Activated CD4-positive, alpha-beta T cell treated with anti-CD3 and anti-CD28 coated beads, Interleukin-2, amount 10 ng/mL, durations not matched to agents 7 days and 5 days (primary cell): ENCODE measurements around the gene KCNK17. TPM values are rescaled to one million over a fixed set of nuclear protein-coding genes. Genes with fewer than 3 reads are reported as not detected.
A peak's percentile ranks its signal among the peaks of the same experiment; 100 is the strongest.

Experiments used
- CTCF ChIA-PET: fragments of 350-600 bp; sonication (Branson Sonifier 250); formaldehyde crosslinking; loops from one replicate; lab custom pipeline; 2021; ENCODE audit warnings: antibody characterized with exemption; lab: Charles Lee
- POLR2A ChIA-PET: fragments of 350-600 bp; sonication (Branson Sonifier 250); formaldehyde crosslinking; loops from one replicate; lab custom pipeline; 2021; ENCODE audit warnings: antibody characterized with exemption; lab: Charles Lee
- DNase-seq: peaks from one replicate; pipeline ENCODE4 v3.0.0-alpha.2; 2020
- H3K27ac Mint-ChIP-seq: one replicate; pipeline ENCODE4 v1.8.0; 2021; ENCODE audit warnings: mild to moderate bottlenecking, moderate library complexity, mixed read lengths
- H3K27me3 Mint-ChIP-seq: one replicate; pipeline ENCODE4 v1.8.0; 2021; ENCODE audit warnings: mixed read lengths
- H3K36me3 Mint-ChIP-seq: one replicate; pipeline ENCODE4 v1.8.0; 2021; ENCODE audit warnings: low read depth, mixed read lengths
- H3K4me1 Mint-ChIP-seq: one replicate; pipeline ENCODE4 v1.8.0; 2021; ENCODE audit warnings: mixed read lengths
- H3K4me3 Mint-ChIP-seq: one replicate; pipeline ENCODE4 v1.8.0; 2021; ENCODE audit warnings: mild to moderate bottlenecking, moderate library complexity, mixed read lengths
- H3K9me3 Mint-ChIP-seq: one replicate; pipeline ENCODE4 v1.8.0; 2021; ENCODE audit warnings: mixed read lengths
- total RNA-seq, 2 experiments: library from RNA; stranded (reverse); gene quantifications; one replicate each; pipeline ENCODE4 v1.2.3, GENCODE V29; 2021

The KCNK17 gene
- total RNA-seq, 2 experiments from 2014 or later: not detected

- DNase-seq: no peak
- CTCF ChIA-PET: interaction anchor here (0.6 to 4.2 kb wide), 2 partner anchors 137 to 1783 kb away, joined by 3 to 91 read pairs; no protein-coding TSS in a partner anchor
- Mint-ChIP-seq H3K4me3 (no peak overlapping the region), H3K36me3 (no peaks in the 10 kb centered on the region), H3K9me3 (no peaks in the 10 kb centered on the region), H3K27ac (no peak overlapping the region), H3K27me3 (no peaks in the 10 kb centered on the region), H3K4me1 (peaks cover 8% of the 10 kb centered on the region)
- POLR2A ChIA-PET: no interaction called here
Measured at GRCh38 chr6:39304951-39305350, 9.3 kb downstream of the KCNK17 start.

DNA sequence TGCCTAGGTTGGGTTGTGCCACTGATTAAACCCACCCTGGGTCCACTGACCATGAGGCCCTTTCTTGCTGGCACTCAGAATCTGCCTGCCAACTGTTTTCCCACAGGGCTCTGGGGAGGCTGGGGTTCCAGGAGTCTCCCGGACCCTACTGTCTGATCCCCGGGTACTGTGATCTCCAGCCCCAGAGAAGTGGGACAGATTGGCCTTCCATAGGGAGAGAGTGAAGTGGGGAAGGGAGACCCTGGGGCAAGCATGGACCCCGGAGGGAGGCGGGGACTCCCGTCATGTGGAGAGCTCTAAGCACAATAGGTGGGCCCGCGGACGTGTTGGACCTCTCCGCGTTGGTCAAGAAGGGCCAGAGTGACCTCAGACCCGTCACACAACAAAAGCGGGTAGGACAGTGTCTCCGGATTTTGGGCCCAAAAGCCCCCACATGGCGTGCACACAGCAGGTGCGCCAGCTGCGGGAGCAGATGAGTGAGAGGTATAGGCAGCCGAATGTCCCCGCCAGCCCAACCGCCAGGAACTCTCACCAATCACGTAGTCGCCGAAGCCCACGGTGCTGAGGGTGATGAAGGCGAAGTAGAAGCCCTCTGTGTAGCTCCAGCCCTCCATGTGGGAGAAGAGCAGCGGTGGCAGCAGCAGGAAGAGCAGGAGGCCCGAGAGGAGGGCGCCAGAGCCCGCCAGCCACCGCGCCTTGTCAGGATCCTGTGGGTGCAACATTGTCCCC lies 10.6 kb downstream of the KCNK17 start:
- H3K27me3 Mint-ChIP-seq: no peaks in the 10 kb centered on the region
- no peaks in the 10 kb centered on the region for H3K36me3 Mint-ChIP-seq
- H3K4me3 Mint-ChIP-seq: no peak overlapping the region
- H3K4me1 Mint-ChIP-seq: peaks cover 8% of the 10 kb centered on the region
- ChIA-PET CTCF (interaction anchor here (0.7 to 4.2 kb wide), 17 partner anchors 12 to 330 kb away, joined by 3 to 91 read pairs (median 3); no protein-coding TSS in a partner anchor), POLR2A (no interaction called here)
- no peak overlapping the region for H3K27ac Mint-ChIP-seq
- no peaks in the 10 kb centered on the region for H3K9me3 Mint-ChIP-seq
- DNase-seq: no peak

GRCh38 chr6:39302669-39303424 lies 11.4 kb downstream of the KCNK17 start:
- peak; percentile 91 for DNase-seq
- Mint-ChIP-seq H3K9me3 (no peaks in the 10 kb centered on the region), H3K36me3 (no peaks in the 10 kb centered on the region), H3K27ac (no peak overlapping the region), H3K27me3 (no peaks in the 10 kb centered on the region), H3K4me1 (peaks cover 8% of the 10 kb centered on the region), H3K4me3 (peak overlapping the region; percentile 9)
- CTCF ChIA-PET: interaction anchor here (0.7 to 4.2 kb wide), 21 partner anchors 11 to 330 kb away, joined by 3 to 91 read pairs (median 3); partner anchors contain the start of gene SAYSD1
- POLR2A ChIA-PET: no interaction called here

DNA sequence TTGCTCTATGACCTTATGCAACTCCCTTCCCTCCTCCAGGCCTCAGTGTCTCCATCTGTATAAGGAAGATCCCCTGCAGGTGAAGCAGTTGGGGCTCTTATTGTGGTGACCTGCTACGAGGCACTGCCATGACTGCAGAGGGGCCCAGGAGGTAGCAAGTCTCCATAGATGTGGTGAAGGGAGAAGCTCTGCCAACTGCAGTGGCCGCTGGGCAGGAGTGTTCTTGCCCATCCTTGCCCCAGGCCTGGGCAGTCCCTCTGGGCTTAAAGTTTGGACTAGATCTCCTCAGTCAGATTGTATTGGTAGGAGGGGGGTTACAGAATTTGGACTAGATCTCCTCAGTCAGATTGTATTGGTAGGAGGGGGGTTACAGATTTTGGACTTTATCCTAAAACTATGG lies 12.2 kb downstream of the KCNK17 start:
- H3K27ac Mint-ChIP-seq: no peak overlapping the region
- DNase-seq: no peak
- ChIA-PET POLR2A (no interaction called here), CTCF (interaction anchor here (1.2 to 4.2 kb wide), 9 partner anchors 15 to 329 kb away, joined by 3 to 91 read pairs (median 4); no protein-coding TSS in a partner anchor)
- H3K27me3 Mint-ChIP-seq: no peaks in the 10 kb centered on the region
- peaks cover 8% of the 10 kb centered on the region for H3K4me1 Mint-ChIP-seq
- H3K4me3 Mint-ChIP-seq: no peak overlapping the region
- no peaks in the 10 kb centered on the region for H3K36me3 Mint-ChIP-seq
- H3K9me3 Mint-ChIP-seq: no peaks in the 10 kb centered on the region

DNA sequence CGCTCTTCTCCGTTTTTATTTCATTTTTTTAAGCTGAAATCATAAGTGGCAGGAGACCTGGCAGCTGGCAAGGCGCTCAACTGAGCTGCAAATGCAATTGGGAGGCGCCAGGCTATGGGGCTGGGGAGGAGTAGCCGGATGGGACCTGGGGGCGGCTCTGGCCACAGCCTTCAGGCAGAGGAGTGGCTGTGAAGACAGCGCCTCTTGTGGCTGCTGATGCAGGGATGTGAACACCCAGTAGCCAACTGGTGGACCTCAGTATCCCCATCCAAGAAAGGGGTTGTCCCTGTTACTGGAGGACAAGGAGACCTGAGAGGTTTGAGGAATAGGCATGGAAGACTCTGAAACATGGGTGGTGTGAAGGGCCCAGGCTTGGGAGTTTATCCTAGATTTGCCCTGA lies 12.6 kb downstream of the KCNK17 start:
- no peak for DNase-seq
- no peaks in the 10 kb centered on the region for H3K36me3 Mint-ChIP-seq
- no peaks in the 10 kb centered on the region for H3K27me3 Mint-ChIP-seq
- ChIA-PET POLR2A (no interaction called here), CTCF (no interaction called here)
- no peaks in the 10 kb centered on the region for H3K9me3 Mint-ChIP-seq
- no peak overlapping the region for H3K4me3 Mint-ChIP-seq
- peaks cover 8% of the 10 kb centered on the region for H3K4me1 Mint-ChIP-seq
- no peak overlapping the region for H3K27ac Mint-ChIP-seq

- Mint-ChIP-seq H3K36me3 (no peaks in the 10 kb centered on the region), H3K9me3 (no peaks in the 10 kb centered on the region), H3K27ac (no peak overlapping the region), H3K27me3 (no peaks in the 10 kb centered on the region), H3K4me3 (no peak overlapping the region), H3K4me1 (peaks cover 8% of the 10 kb centered on the region)
- ChIA-PET CTCF (interaction anchor here (0.6 kb wide), 1 partner anchor 141 kb away, joined by 3 read pairs; no protein-coding TSS in a partner anchor), POLR2A (no interaction called here)
- no peak for DNase-seq
Measured at GRCh38 chr6:39300739-39301138, 13.5 kb downstream of the KCNK17 start.

DNA sequence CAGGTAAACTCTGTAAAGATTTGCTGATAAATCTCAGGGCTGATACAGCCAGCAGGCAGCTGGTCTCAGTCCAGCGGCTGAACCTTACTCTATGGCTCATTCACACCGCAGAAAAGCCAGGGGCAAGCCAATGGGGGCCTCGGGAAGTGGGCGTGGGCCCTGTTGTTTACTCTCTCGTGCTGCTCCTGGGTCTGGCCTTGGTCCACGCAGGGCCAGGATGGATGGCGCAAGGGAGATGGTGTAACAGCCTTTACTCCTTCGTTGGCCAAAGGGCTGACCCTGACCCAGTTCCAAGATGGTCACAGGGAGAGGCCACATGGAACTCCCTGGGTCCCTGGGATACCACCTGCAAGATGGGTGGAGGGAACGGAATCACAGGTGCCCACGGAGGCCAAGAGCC lies 16.2 kb downstream of the KCNK17 start:
- no peak for DNase-seq
- H3K36me3 Mint-ChIP-seq: no peaks in the 10 kb centered on the region
- no peaks in the 10 kb centered on the region for H3K27me3 Mint-ChIP-seq
- no peak overlapping the region for H3K27ac Mint-ChIP-seq
- H3K4me3 Mint-ChIP-seq: no peak overlapping the region
- ChIA-PET CTCF (interaction anchor here (1.1 kb wide), 1 partner anchor 130 kb away, joined by 4 read pairs; no protein-coding TSS in a partner anchor), POLR2A (no interaction called here)
- no peaks in the 10 kb centered on the region for H3K9me3 Mint-ChIP-seq
- peaks cover 7% of the 10 kb centered on the region for H3K4me1 Mint-ChIP-seq

DNA sequence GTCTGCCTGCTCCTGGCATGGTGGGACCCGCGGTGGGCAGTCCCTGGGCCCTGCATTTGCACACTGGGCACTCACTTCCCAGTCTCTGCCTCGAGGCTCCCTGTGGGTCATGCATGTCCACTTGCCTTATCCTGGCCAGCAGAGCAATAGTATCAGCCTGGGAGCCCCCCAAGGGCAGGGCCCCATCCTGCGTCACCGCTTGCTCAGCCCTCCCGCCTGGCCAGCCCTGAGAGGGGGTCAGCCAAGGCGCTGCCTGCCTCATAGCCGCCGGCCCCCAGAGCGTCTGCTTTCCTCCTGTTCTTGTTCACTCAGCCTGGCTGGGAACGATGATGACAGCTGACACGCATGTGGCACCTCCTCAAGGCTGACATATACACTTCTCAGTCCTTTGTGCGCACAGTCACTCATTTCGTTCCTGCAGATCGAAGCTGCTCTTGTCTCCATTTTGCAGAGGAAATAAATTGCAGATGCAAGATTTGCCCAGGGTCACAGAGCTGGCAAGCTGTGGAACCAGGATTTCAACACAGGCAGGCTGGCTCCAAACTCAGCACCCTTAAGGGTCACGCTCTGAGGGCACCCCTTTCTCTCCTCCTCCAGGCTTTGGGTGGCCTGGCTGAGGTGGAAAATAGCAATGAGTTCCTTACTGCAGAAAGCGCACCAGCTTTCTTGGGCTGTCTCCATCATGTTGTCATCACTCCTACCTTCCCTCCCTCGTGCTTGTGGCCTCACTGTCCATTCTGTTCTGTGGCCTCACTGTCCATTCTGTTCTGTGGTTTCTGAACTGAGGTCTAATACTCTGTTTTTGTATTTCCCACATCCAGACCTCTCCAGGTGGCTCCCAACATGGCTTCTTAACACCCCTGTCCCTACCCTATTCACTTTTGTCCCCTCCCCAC lies 17.2 kb downstream of the KCNK17 start:
- Mint-ChIP-seq H3K27ac (no peak overlapping the region), H3K4me3 (no peak overlapping the region), H3K36me3 (no peaks in the 10 kb centered on the region), H3K9me3 (no peaks in the 10 kb centered on the region), H3K4me1 (no peaks in the 10 kb centered on the region), H3K27me3 (no peaks in the 10 kb centered on the region)
- CTCF ChIA-PET: no interaction called here
- DNase-seq: no peak
- POLR2A ChIA-PET: no interaction called here

DNA sequence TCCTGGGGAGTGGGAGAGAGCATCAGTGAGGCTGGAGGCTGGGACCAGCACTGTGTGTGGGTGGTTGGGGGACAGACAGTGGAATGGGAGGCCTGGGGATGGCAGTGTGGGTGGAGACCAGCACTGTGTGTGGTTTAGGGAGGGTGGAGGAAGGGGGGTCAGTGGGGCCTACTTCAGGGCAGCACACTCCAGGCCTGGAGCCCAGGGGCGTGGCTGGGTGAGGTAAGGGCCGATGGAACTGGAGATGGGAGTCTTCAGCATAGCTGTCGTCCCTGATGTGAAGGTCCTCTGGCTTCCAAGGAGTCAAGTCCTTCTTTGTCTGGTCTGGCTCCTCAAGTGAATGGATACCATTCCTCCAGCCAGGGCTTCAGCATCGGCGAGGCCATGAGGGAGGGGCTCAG lies 18.6 kb downstream of the KCNK17 start:
- H3K4me1 Mint-ChIP-seq: no peaks in the 10 kb centered on the region
- DNase-seq: no peak
- H3K36me3 Mint-ChIP-seq: no peaks in the 10 kb centered on the region
- no peak overlapping the region for H3K4me3 Mint-ChIP-seq
- no peaks in the 10 kb centered on the region for H3K27me3 Mint-ChIP-seq
- ChIA-PET CTCF (no interaction called here), POLR2A (no interaction called here)
- no peak overlapping the region for H3K27ac Mint-ChIP-seq
- H3K9me3 Mint-ChIP-seq: no peaks in the 10 kb centered on the region

DNA sequence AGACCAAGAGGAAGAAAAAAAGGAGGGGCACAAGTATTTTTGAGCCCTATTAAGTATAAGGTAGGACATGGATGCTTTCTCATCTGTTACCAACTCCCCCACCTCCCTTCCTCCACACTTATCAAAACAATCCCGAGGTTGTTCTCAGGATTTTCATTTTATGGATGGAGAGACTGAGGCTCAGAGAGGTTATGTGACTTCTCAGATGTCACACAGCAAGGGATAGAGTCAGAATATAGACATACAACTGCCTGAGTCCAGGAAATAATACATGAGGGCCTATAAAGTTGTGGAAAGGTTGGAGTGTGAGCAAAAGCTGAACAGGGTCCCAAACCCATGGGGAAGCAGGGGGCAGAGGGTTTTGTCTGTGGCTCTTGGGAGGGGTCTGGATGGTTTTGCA lies 19.3 kb downstream of the KCNK17 start:
- no peak overlapping the region for H3K27ac Mint-ChIP-seq
- H3K9me3 Mint-ChIP-seq: no peaks in the 10 kb centered on the region
- no peak for DNase-seq
- CTCF ChIA-PET: no interaction called here
- H3K27me3 Mint-ChIP-seq: no peaks in the 10 kb centered on the region
- no peak overlapping the region for H3K4me3 Mint-ChIP-seq
- no peaks in the 10 kb centered on the region for H3K36me3 Mint-ChIP-seq
- POLR2A ChIA-PET: no interaction called here
- no peaks in the 10 kb centered on the region for H3K4me1 Mint-ChIP-seq

- ChIA-PET CTCF (no interaction called here), POLR2A (no interaction called here)
- peaks cover 1% of the 10 kb centered on the region for H3K4me1 Mint-ChIP-seq
- H3K9me3 Mint-ChIP-seq: no peaks in the 10 kb centered on the region
- no peak overlapping the region for H3K4me3 Mint-ChIP-seq
- no peak for DNase-seq
- H3K27ac Mint-ChIP-seq: no peak overlapping the region
- no peaks in the 10 kb centered on the region for H3K36me3 Mint-ChIP-seq
- H3K27me3 Mint-ChIP-seq: no peaks in the 10 kb centered on the region
Measured at GRCh38 chr6:39294133-39294532, 20.1 kb downstream of the KCNK17 start.

GRCh38 chr6:39292637-39293036 lies 21.6 kb downstream of the KCNK17 start:
- H3K4me1 Mint-ChIP-seq: peaks cover 4% of the 10 kb centered on the region
- no peaks in the 10 kb centered on the region for H3K36me3 Mint-ChIP-seq
- H3K4me3 Mint-ChIP-seq: no peak overlapping the region
- H3K27me3 Mint-ChIP-seq: no peaks in the 10 kb centered on the region
- POLR2A ChIA-PET: no interaction called here
- DNase-seq: no peak
- no peak overlapping the region for H3K27ac Mint-ChIP-seq
- H3K9me3 Mint-ChIP-seq: no peaks in the 10 kb centered on the region
- CTCF ChIA-PET: no interaction called here
